ENCODE results near the gene ANO2.

- no peak for TF ChIP-seq POLR2A (IDR thresholded peaks at IDR 0.05; ENCODE audit: low read length)
- TF ChIP-seq GATA1 (IDR thresholded peaks at IDR 0.05; ENCODE audit: low read depth, low read length): no peak
Measured at GRCh38 chr12:5946388-5946787, 1.3 kb upstream of the ANO2 start.
